Natural killer cell treated with Interleukin-12 subunit alpha and Interleukin-12 subunit beta and Interleukin-15 and Interleukin-18, amount 100 ng/mL, for 72 hours (primary cell): ENCODE results near the gene PLAU. TPM values are rescaled to one million over a fixed set of nuclear protein-coding genes. Genes with fewer than 3 reads are reported as not detected.
A peak's percentile ranks its signal among the peaks of the same experiment; 100 is the strongest.
"Not testable (repeated sequence)": the region's sequence is repeated elsewhere in the genome, so short reads cannot be mapped to it uniquely, and the experiment has no call there.

Source experiments
- ATAC-seq, 2 donors: fragments of 150-1000 bp; cut with Tn5 transposase in 1 of 2; sonication (Bioruptor Pico), chemical (Tn5 transposase) in 1 of 2; 2 replicates each; pipeline ENCODE4 v1.10.0; 2021
- DNase-seq: peaks from one replicate; pipeline ENCODE4 v3.0.0; 2022; ENCODE audit warnings: low spot score
- H3K27ac Mint-ChIP-seq, 2 donors: 1 replicate in 1 of 2; 2 replicates in 1 of 2; pipeline ENCODE4 v1.8.0; 2022; ENCODE audit warnings: mixed read lengths in 2 of 2, mild to moderate bottlenecking in 1 of 2, moderate library complexity in 1 of 2
- H3K27me3 Mint-ChIP-seq, 2 donors: 1 replicate in 1 of 2; 2 replicates in 1 of 2; pipeline ENCODE4 v1.8.0; 2022; ENCODE audit warnings: mixed read lengths in 2 of 2
- H3K36me3 Mint-ChIP-seq: one replicate; pipeline ENCODE4 v1.8.0; 2022; ENCODE audit warnings: mixed read lengths
- H3K4me1 Mint-ChIP-seq, 2 donors: 1 replicate in 1 of 2; 2 replicates in 1 of 2; pipeline ENCODE4 v1.8.0; 2022; ENCODE audit warnings: low read depth in 2 of 2, mixed read lengths in 2 of 2, mild to moderate bottlenecking in 1 of 2
- H3K4me3 Mint-ChIP-seq: one replicate; pipeline ENCODE4 v1.8.0; 2022; ENCODE audit warnings: mixed read lengths
- H3K9me3 Mint-ChIP-seq: 2 replicates; pipeline ENCODE4 v1.8.0; 2022; ENCODE audit warnings: mixed read lengths
- total RNA-seq, 2 donors: library from RNA; stranded (reverse); gene quantifications; one replicate each; pipeline ENCODE4 v1.2.3, GENCODE V29; 2022

The PLAU gene
- total RNA-seq, 2 donors from 2014 or later, result not detected

- ATAC-seq (no peak), DNase-seq (no peak)
- H3K27ac Mint-ChIP-seq, result no peak overlapping the region
- H3K9me3 Mint-ChIP-seq, result no peaks in the 10 kb centered on the region
- no peaks in the 10 kb centered on the region for H3K27me3 Mint-ChIP-seq
- H3K36me3 Mint-ChIP-seq, result no peaks in the 10 kb centered on the region
- no peak overlapping the region for H3K4me3 Mint-ChIP-seq
- peaks cover 7 to 8% of the 10 kb centered on the region in 2 donors for H3K4me1 Mint-ChIP-seq
Observed at GRCh38 chr10:73948947-73949633, 38.2 kb downstream of the PLAU start.

GRCh38 chr10:73950155-73950948 lies 39.4 kb downstream of the PLAU start:
- DNase-seq (no peak), ATAC-seq (no peak)
- no peaks in the 10 kb centered on the region for H3K9me3 Mint-ChIP-seq
- H3K4me1 Mint-ChIP-seq, result peaks cover 8 to 12% of the 10 kb centered on the region in 2 donors
- peak overlapping the region in 1 of 2 donors; percentile 29 for H3K27ac Mint-ChIP-seq
- no peaks in the 10 kb centered on the region for H3K36me3 Mint-ChIP-seq
- no peaks in the 10 kb centered on the region for H3K27me3 Mint-ChIP-seq
- no peak overlapping the region for H3K4me3 Mint-ChIP-seq

- H3K27ac Mint-ChIP-seq, result peak overlapping the region; percentile 10 to 27
- no peaks in the 10 kb centered on the region for H3K27me3 Mint-ChIP-seq
- DNase-seq, result no peak
- peaks cover 31 to 32% of the 10 kb centered on the region in 2 donors for H3K4me1 Mint-ChIP-seq
- no peak overlapping the region for H3K4me3 Mint-ChIP-seq
- H3K9me3 Mint-ChIP-seq, result no peaks in the 10 kb centered on the region
- peak; percentile 26 to 37 for ATAC-seq
- H3K36me3 Mint-ChIP-seq, result no peaks in the 10 kb centered on the region
Observed at GRCh38 chr10:73953665-73954064, 42.7 kb downstream of the PLAU start.

GRCh38 chr10:73954737-73955136 lies 43.8 kb downstream of the PLAU start:
- H3K36me3 Mint-ChIP-seq, result no peaks in the 10 kb centered on the region
- peaks cover 40 to 42% of the 10 kb centered on the region in 2 donors for H3K4me1 Mint-ChIP-seq
- no peaks in the 10 kb centered on the region for H3K27me3 Mint-ChIP-seq
- no peaks in the 10 kb centered on the region for H3K9me3 Mint-ChIP-seq
- no peak overlapping the region for H3K4me3 Mint-ChIP-seq
- DNase-seq, result no peak
- peak overlapping the region in 1 of 2 donors; percentile 73 for H3K27ac Mint-ChIP-seq
- ATAC-seq, result no peak

- H3K27ac Mint-ChIP-seq, result peak overlapping the region; percentile 24 to 73
- no peaks in the 10 kb centered on the region for H3K9me3 Mint-ChIP-seq
- no peak for ATAC-seq
- no peaks in the 10 kb centered on the region for H3K27me3 Mint-ChIP-seq
- H3K4me1 Mint-ChIP-seq, result peaks cover 50 to 52% of the 10 kb centered on the region in 2 donors
- H3K4me3 Mint-ChIP-seq, result peak overlapping the region; percentile 47
- H3K36me3 Mint-ChIP-seq, result no peaks in the 10 kb centered on the region
- DNase-seq, result no peak
Observed at GRCh38 chr10:73955719-73956118, 44.8 kb downstream of the PLAU start.

GRCh38 chr10:73956476-73957359 lies 45.8 kb downstream of the PLAU start:
- peak overlapping the region; percentile 80 for H3K4me3 Mint-ChIP-seq
- H3K4me1 Mint-ChIP-seq, result peaks cover 55 to 60% of the 10 kb centered on the region in 2 donors
- peak; percentile 65 for DNase-seq
- peak; percentile 81 to 85 for ATAC-seq
- H3K9me3 Mint-ChIP-seq, result no peaks in the 10 kb centered on the region
- no peaks in the 10 kb centered on the region for H3K27me3 Mint-ChIP-seq
- peak overlapping the region; percentile 73 to 97 for H3K27ac Mint-ChIP-seq
- no peaks in the 10 kb centered on the region for H3K36me3 Mint-ChIP-seq

GRCh38 chr10:73959484-73960243 lies 48.7 kb downstream of the PLAU start:
- Mint-ChIP-seq H3K9me3 (no peaks in the 10 kb centered on the region), H3K4me1 (peaks cover 52% of the 10 kb centered on the region in 2 donors), H3K27me3 (no peaks in the 10 kb centered on the region), H3K4me3 (peak overlapping the region; percentile 46), H3K27ac (peak overlapping the region; percentile 49 to 97), H3K36me3 (no peaks in the 10 kb centered on the region)
- DNase-seq, result no peak
- peak; percentile 48 to 53 for ATAC-seq

- H3K36me3 Mint-ChIP-seq, result no peaks in the 10 kb centered on the region
Observed at GRCh38 chr10:73962386-73962785, 51.5 kb downstream of the PLAU start.

GRCh38 chr10:73963533-73963932 lies 52.6 kb downstream of the PLAU start:
- peaks cover 40 to 44% of the 10 kb centered on the region in 2 donors for H3K4me1 Mint-ChIP-seq
- H3K36me3 Mint-ChIP-seq, H3K27ac Mint-ChIP-seq, H3K4me3 Mint-ChIP-seq, H3K9me3 Mint-ChIP-seq, H3K27me3 Mint-ChIP-seq, ATAC-seq, DNase-seq: not testable (repeated sequence)

More at GRCh38 chr10:73962386-73962785, 51.5 kb downstream of the PLAU start:
- H3K27me3 Mint-ChIP-seq, result no peaks in the 10 kb centered on the region
- no peak overlapping the region for H3K4me3 Mint-ChIP-seq
- ATAC-seq, result no peak
- no peak overlapping the region for H3K27ac Mint-ChIP-seq
- H3K4me1 Mint-ChIP-seq, result peaks cover 34 to 36% of the 10 kb centered on the region in 2 donors
- no peaks in the 10 kb centered on the region for H3K9me3 Mint-ChIP-seq
- DNase-seq, result no peak

GRCh38 chr10:73964743-73965142 lies 53.8 kb downstream of the PLAU start:
- H3K9me3 Mint-ChIP-seq, result no peaks in the 10 kb centered on the region
- no peak overlapping the region for H3K4me3 Mint-ChIP-seq
- H3K27ac Mint-ChIP-seq, result no peak overlapping the region
- DNase-seq (no peak), ATAC-seq (no peak)
- H3K36me3 Mint-ChIP-seq, result no peaks in the 10 kb centered on the region
- peaks cover 40 to 44% of the 10 kb centered on the region in 2 donors for H3K4me1 Mint-ChIP-seq
- no peaks in the 10 kb centered on the region for H3K27me3 Mint-ChIP-seq

GRCh38 chr10:73965267-73965889 lies 54.4 kb downstream of the PLAU start:
- ATAC-seq, H3K4me3 Mint-ChIP-seq: not testable (repeated sequence)

GRCh38 chr10:73965890-73966768 lies 55.2 kb downstream of the PLAU start:
- no peaks in the 10 kb centered on the region for H3K9me3 Mint-ChIP-seq
- H3K27me3 Mint-ChIP-seq, result no peaks in the 10 kb centered on the region
- H3K27ac Mint-ChIP-seq, result peak overlapping the region in 1 of 2 donors; percentile 48
- no peaks in the 10 kb centered on the region for H3K36me3 Mint-ChIP-seq
- ATAC-seq (no peak), DNase-seq (no peak)
- no peak overlapping the region for H3K4me3 Mint-ChIP-seq
- H3K4me1 Mint-ChIP-seq, result peaks cover 35 to 38% of the 10 kb centered on the region in 2 donors

More at GRCh38 chr10:73965267-73965889, 54.4 kb downstream of the PLAU start:
- not testable (repeated sequence) for H3K9me3 Mint-ChIP-seq, H3K27me3 Mint-ChIP-seq, H3K36me3 Mint-ChIP-seq, DNase-seq, H3K27ac Mint-ChIP-seq
- peaks cover 37 to 42% of the 10 kb centered on the region in 2 donors for H3K4me1 Mint-ChIP-seq
